HCT116 (cell line): ENCODE results near the gene KPNA4. TPM values are rescaled to one million over a fixed set of nuclear protein-coding genes. Genes with fewer than 3 reads are reported as not detected.

Experiments used
- ATAC-seq: fragments of 200-7000 bp; cut with Tn5 transposase; 2 replicates; pipeline ENCODE4 v1.9.1; 2020; ENCODE audit warnings: mild to moderate bottlenecking, moderate library complexity
- BruUV-seq: library from RNA; stranded (reverse); fragments of 400-500 nt; replicated peaks from 2 replicates; lab custom pipeline; 2021; lab: Mats Ljungman, UMichigan
- CTCF ChIA-PET: fragments of 300-600 bp; sonication (Branson Sonifier 250); formaldehyde crosslinking; loops from one replicate; lab custom pipeline; 2021; ENCODE audit warnings: antibody characterized with exemption; lab: Charles Lee
- POLR2A ChIA-PET: fragments of 300-600, 350-600 bp; sonication (Branson Sonifier 250); formaldehyde crosslinking; loops from one replicate; lab custom pipeline; 2021; ENCODE audit warnings: antibody characterized with exemption; lab: Charles Lee
- RAD21 ChIA-PET, 2 experiments: fragments of 300-600 bp; sonication (Branson Sonifier 250); formaldehyde crosslinking; loops; one replicate each; lab custom pipeline; 2023; ENCODE audit warnings: low total read pairs in 2 of 2; ENCODE audit not compliant: uncharacterized antibody in 2 of 2, unreplicated experiment in 2 of 2, low non-redundant PET in 1 of 2; lab: Charles Lee
- DNase-seq: peaks from one replicate; pipeline ENCODE4 v3.0.0-alpha.2; 2010; ENCODE audit warnings: low read depth, low spot score
- H2AFZ ChIP-seq: fragments of 200-600 bp; shearing (Covaris generic), sonication (generic); 2 replicates; pipeline ENCODE4 v1.6.1; 2017; ENCODE audit warnings: low read depth, mixed run types, mixed read lengths, antibody characterized with exemption, low read length; ENCODE audit not compliant: poor library complexity, severe bottlenecking
- H3K27ac ChIP-seq: 2 replicates; pipeline ENCODE4 v1.5.1; 2012; ENCODE audit warnings: low read depth, low read length
- H3K27me3 ChIP-seq: fragments of 200-600 bp; sonication (generic); 2 replicates; pipeline ENCODE4 v1.6.1; 2016; ENCODE audit warnings: mixed run types, low read length, mixed read lengths; ENCODE audit not compliant: insufficient read depth
- H3K36me3 ChIP-seq, 2 experiments: fragments of 200-500 bp in 1 of 2; fragments of 200-600 bp in 1 of 2; sonication (Bioruptor generic) in 1 of 2; sonication (generic) in 1 of 2; 2 replicates each; pipeline versions ENCODE4 v1.5.1 to v1.6.1; 2014 to 2016; ENCODE audit warnings: low read length in 2 of 2, inconsistent platforms in 1 of 2, mixed read lengths in 1 of 2, mixed run types in 1 of 2; ENCODE audit not compliant: insufficient read depth in 2 of 2, control insufficient read depth in 1 of 2
- H3K4me1 ChIP-seq, 2 experiments: fragments of 200-600 bp in 1 of 2; sonication (generic) in 1 of 2; 2 replicates each; pipeline versions ENCODE4 v1.5.1 to v1.6.1; 2012 to 2017; ENCODE audit warnings: low read length in 2 of 2, inconsistent platforms in 1 of 2, mild to moderate bottlenecking in 1 of 2, mixed read lengths in 1 of 2, mixed run types in 1 of 2, moderate library complexity in 1 of 2; ENCODE audit not compliant: insufficient read depth in 2 of 2, control insufficient read depth in 1 of 2
- H3K4me2 ChIP-seq: fragments of 200-600 bp; sonication (generic); 2 replicates; pipeline ENCODE4 v1.6.1; 2017; ENCODE audit warnings: mixed run types, low read length, mixed read lengths
- H3K4me3 ChIP-seq, 2 experiments: fragments of 200-600 bp in 1 of 2; sonication (generic) in 1 of 2; replicated peaks in 1 of 2; 2 replicates each; pipeline ENCODE4 v1.5.1; 2011 to 2016; ENCODE audit warnings: low read length in 2 of 2, control low read depth in 1 of 2, low read depth in 1 of 2, mild to moderate bottlenecking in 1 of 2, mixed read lengths in 1 of 2, mixed run types in 1 of 2
- H3K79me2 ChIP-seq: fragments of 200-600 bp; sonication (generic); 2 replicates; pipeline ENCODE4 v1.6.1; 2017; ENCODE audit warnings: mild to moderate bottlenecking, mixed run types, low read length, moderate library complexity, mixed read lengths; ENCODE audit not compliant: insufficient read depth
- H3K9ac ChIP-seq: fragments of 200-600 bp; sonication (generic); 2 replicates; pipeline ENCODE4 v1.6.1; 2016; ENCODE audit warnings: low read length, mixed read lengths
- H3K9me2 ChIP-seq: fragments of 200-600 bp; sonication (generic), shearing (Covaris generic); 2 replicates; pipeline ENCODE4 v1.6.1; 2017; ENCODE audit warnings: mixed run types, mild to moderate bottlenecking, moderate library complexity; ENCODE audit not compliant: insufficient read depth
- H3K9me3 ChIP-seq, 2 experiments: fragments of 200-500 bp in 1 of 2; fragments of 200-600 bp in 1 of 2; sonication (Bioruptor generic) in 1 of 2; sonication (generic) in 1 of 2; 2 replicates each; pipeline ENCODE4 v1.6.1; 2014 to 2017; ENCODE audit warnings: low read length in 2 of 2, mixed read lengths in 2 of 2, inconsistent platforms in 1 of 2, low read depth in 1 of 2, mild to moderate bottlenecking in 1 of 2, mixed run types in 1 of 2, moderate library complexity in 1 of 2; ENCODE audit not compliant: control insufficient read depth in 1 of 2, insufficient read depth in 1 of 2
- H4K20me1 ChIP-seq: fragments of 200-600 bp; sonication (generic), shearing (Covaris generic); 2 replicates; pipeline ENCODE4 v1.6.1; 2017; ENCODE audit warnings: mixed run types, mild to moderate bottlenecking, moderate library complexity; ENCODE audit not compliant: insufficient read depth
- CBX3 ChIP-seq: IDR thresholded peaks from 2 replicates; pipeline ENCODE4 v1.6.1; 2012; ENCODE audit warnings: low read depth
- CTCF ChIP-seq, 3 experiments: fragments of 200-600 bp in 1 of 3; sonication (generic) in 1 of 3; IDR thresholded peaks in 2 of 3; conservative IDR thresholded peaks in 1 of 3; 2 replicates each; pipeline ENCODE4 v1.5.1; 2012 to 2017; ENCODE audit warnings: low read depth in 2 of 3, low read length in 2 of 3, antibody characterized with exemption in 1 of 3, borderline replicate concordance in 1 of 3, control low read depth in 1 of 3, mild to moderate bottlenecking in 1 of 3, mixed read lengths in 1 of 3, mixed run types in 1 of 3, moderate library complexity in 1 of 3; ENCODE audit not compliant: insufficient read depth in 1 of 3
- EGR1 ChIP-seq: IDR thresholded peaks from 2 replicates; pipeline ENCODE4 v1.6.1; 2012; ENCODE audit warnings: low read depth
- ELF1 ChIP-seq: IDR thresholded peaks from 2 replicates; pipeline ENCODE4 v1.6.1; 2012; ENCODE audit warnings: low read depth, borderline replicate concordance
- EZH2phosphoT487 ChIP-seq: fragments of 200-600 bp; IDR thresholded peaks from 2 replicates; pipeline ENCODE4 v1.6.1; 2018; ENCODE audit warnings: antibody characterized with exemption, borderline replicate concordance
- POLR2A ChIP-seq: IDR thresholded peaks from 2 replicates; pipeline ENCODE4 v1.7.0; 2011; ENCODE audit warnings: borderline replicate concordance; ENCODE audit not compliant: insufficient read depth, insufficient read length; ENCODE audit errors: extremely low read depth
- POLR2AphosphoS5 ChIP-seq: IDR thresholded peaks from 2 replicates; pipeline ENCODE4 v1.6.1; 2011; ENCODE audit warnings: mild to moderate bottlenecking, low read depth, low read length, moderate library complexity
- REST ChIP-seq: IDR thresholded peaks from 2 replicates; pipeline ENCODE4 v1.6.1; 2012; ENCODE audit warnings: low read depth
- SP1 ChIP-seq: IDR thresholded peaks from 2 replicates; pipeline ENCODE4 v1.6.1; 2012; ENCODE audit warnings: low read depth
- TCF7L2 ChIP-seq: IDR thresholded peaks from 2 replicates; pipeline ENCODE4 v1.7.0; 2011; ENCODE audit warnings: borderline replicate concordance, inconsistent platforms; ENCODE audit not compliant: insufficient read depth, insufficient read length; ENCODE audit errors: extremely low read depth
- YY1 ChIP-seq: IDR thresholded peaks from 2 replicates; pipeline ENCODE4 v1.6.1; 2011; ENCODE audit warnings: low read length, low read depth, moderate library complexity, mild to moderate bottlenecking; ENCODE audit not compliant: insufficient replicate concordance; ENCODE audit errors: extremely low read depth
- ZBTB33 ChIP-seq: IDR thresholded peaks from 2 replicates; pipeline ENCODE4 v1.6.1; 2011; ENCODE audit warnings: mild to moderate bottlenecking, low read length, moderate library complexity; ENCODE audit not compliant: insufficient replicate concordance; ENCODE audit errors: extremely low read depth
- ZFX ChIP-seq: fragments of 450-650 bp; IDR thresholded peaks from 2 replicates; pipeline ENCODE4 v1.6.1; 2017
- ZNF274 ChIP-seq: fragments of 200-500 bp; sonication (Bioruptor generic); IDR thresholded peaks from 2 replicates; pipeline ENCODE4 v1.6.1; 2014; ENCODE audit warnings: mild to moderate bottlenecking, low read depth, low read length, inconsistent platforms
- intact Hi-C: fragments of 100-400 bp; cut with micrococcal nuclease; formaldehyde crosslinking; loops from 2 replicates; pipeline ENCODE4 v1.10.0; 2022
- total RNA-seq: library from RNA; stranded (reverse); gene quantifications from one replicate; pipeline ENCODE4 v1.2.1, GENCODE V29; 2021; ENCODE audit not compliant: unreplicated experiment
- TF ChIP-seq, protein P1 (sequence below): IDR thresholded peaks from 2 replicates; pipeline ENCODE4 v1.6.1; 2012

Gene KPNA4
- total RNA-seq, 1 experiment from 2014 or later: 43.1 TPM

GRCh38 chr3:160545504-160545871 lies 19.9 kb downstream of the KPNA4 start:
- H4K20me1 ChIP-seq: peaks cover 60% of the 10 kb centered on the region; the same call in 1 of the 2 replicates
- ChIA-PET POLR2A (no interaction called here), RAD21 (no interaction called here), CTCF (no interaction called here)
- intact Hi-C loops: no loop called here
- DNase-seq (no peak), ATAC-seq (no peak)
- no peaks in the 10 kb centered on the region for H3K27me3 ChIP-seq
- H3K36me3 ChIP-seq: no peaks in the 10 kb centered on the region
- peaks cover 100% of the 10 kb centered on the region for H3K79me2 ChIP-seq
- H2AFZ ChIP-seq: no peak overlapping the region
- no TSS peak for BruUV-seq
- peaks cover 5 to 32% of the 10 kb centered on the region in 2 experiments; a peak in 3 of 4 replicates for H3K4me1 ChIP-seq
- H3K27ac ChIP-seq: no peak overlapping the region
- no peak overlapping the region for H3K4me3 ChIP-seq
- H3K9me3 ChIP-seq: 0 out of 4 replicates have a peak, but pooled peaks cover 0 to 3% of the 10 kb centered on the region in 2 experiments
- H3K9me2 ChIP-seq: no peaks in the 10 kb centered on the region
- no peak overlapping the region for H3K9ac ChIP-seq
- TF ChIP-seq TCF7L2 (no peak), SP1 (no peak), EGR1 (no peak), POLR2A (no peak), CBX3 (no peak), REST (no peak), EZH2phosphoT487 (no peak), POLR2AphosphoS5 (no peak), ZBTB33 (no peak), YY1 (no peak), ZNF274 (no peak), CTCF (IDR thresholded peaks at IDR 0.05 in 2 of 3, conservative IDR thresholded peaks at IDR 0.05 in 1 of 3; ENCODE audit: borderline replicate concordance in 1 of 3, insufficient read depth in 1 of 3, low read depth in 2 of 3, low read length in 2 of 3) (no peak), ELF1 (no peak), ZFX (no peak)
- TF ChIP-seq, protein P1, sequence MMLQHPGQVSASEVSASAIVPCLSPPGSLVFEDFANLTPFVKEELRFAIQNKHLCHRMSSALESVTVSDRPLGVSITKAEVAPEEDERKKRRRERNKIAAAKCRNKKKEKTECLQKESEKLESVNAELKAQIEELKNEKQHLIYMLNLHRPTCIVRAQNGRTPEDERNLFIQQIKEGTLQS: no peak
- H3K4me2 ChIP-seq: 0 out of 2 replicates have a peak overlapping the region, but pooled peaks have one; percentile 45
